Stomach (tissue), 4 donors: ENCODE results near the gene SH3BGRL2.

Experiments
- EP300 ChIP-seq: sonication (generic); formaldehyde crosslinking; IDR thresholded peaks from one replicate; pipeline ENCODE4 v1.6.1; 2017; ENCODE audit warnings: antibody characterized with exemption
- POLR2A ChIP-seq, 4 donors: fragments of 450-650 bp; IDR thresholded peaks; one replicate each; pipeline ENCODE4 v1.6.1; 2016; ENCODE audit warnings: antibody characterized with exemption in 4 of 4, control low read depth in 2 of 4, mild to moderate bottlenecking in 1 of 4, moderate library complexity in 1 of 4
- POLR2AphosphoS5 ChIP-seq, 3 donors: sonication (generic); formaldehyde crosslinking; IDR thresholded peaks; one replicate each; pipeline ENCODE4 v1.6.1; 2016; ENCODE audit warnings: antibody characterized with exemption in 3 of 3
- TF ChIP-seq, protein P1 (sequence below), 7 experiments: fragments of 450-650 bp in 4 of 7; fragments of 200-600 bp in 3 of 7; sonication (generic) in 3 of 7; IDR thresholded peaks; one replicate each; pipeline ENCODE4 v1.5.1; 2016 to 2019; ENCODE audit warnings: antibody characterized with exemption in 7 of 7, control low read depth in 2 of 7, mild to moderate bottlenecking in 1 of 7

DNA sequence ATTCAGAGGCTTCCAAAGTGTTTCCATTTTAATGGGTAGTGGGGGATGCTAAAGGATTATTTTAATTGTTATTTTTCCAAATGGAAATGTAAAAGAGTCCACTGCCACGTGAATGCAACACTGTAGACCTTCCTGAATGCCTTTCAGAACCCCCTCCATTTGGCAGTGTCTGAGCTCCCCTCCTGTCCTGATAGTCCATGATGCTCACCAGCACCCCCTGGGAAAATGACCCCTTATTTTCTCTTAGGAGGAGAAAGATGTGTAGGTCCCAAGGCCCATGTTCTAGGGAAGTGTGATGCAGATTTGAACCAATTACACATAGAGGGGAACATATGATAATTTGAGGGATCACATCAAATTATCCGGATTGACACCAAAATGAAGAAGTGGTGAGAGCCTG lies 46.8 kb upstream of the SH3BGRL2 start:
- TF ChIP-seq EP300 = no peak
- TF ChIP-seq, protein P1, sequence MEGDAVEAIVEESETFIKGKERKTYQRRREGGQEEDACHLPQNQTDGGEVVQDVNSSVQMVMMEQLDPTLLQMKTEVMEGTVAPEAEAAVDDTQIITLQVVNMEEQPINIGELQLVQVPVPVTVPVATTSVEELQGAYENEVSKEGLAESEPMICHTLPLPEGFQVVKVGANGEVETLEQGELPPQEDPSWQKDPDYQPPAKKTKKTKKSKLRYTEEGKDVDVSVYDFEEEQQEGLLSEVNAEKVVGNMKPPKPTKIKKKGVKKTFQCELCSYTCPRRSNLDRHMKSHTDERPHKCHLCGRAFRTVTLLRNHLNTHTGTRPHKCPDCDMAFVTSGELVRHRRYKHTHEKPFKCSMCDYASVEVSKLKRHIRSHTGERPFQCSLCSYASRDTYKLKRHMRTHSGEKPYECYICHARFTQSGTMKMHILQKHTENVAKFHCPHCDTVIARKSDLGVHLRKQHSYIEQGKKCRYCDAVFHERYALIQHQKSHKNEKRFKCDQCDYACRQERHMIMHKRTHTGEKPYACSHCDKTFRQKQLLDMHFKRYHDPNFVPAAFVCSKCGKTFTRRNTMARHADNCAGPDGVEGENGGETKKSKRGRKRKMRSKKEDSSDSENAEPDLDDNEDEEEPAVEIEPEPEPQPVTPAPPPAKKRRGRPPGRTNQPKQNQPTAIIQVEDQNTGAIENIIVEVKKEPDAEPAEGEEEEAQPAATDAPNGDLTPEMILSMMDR (IDR thresholded peaks at IDR 0.05) = no peak
- no peak for TF ChIP-seq POLR2A (IDR thresholded peaks at IDR 0.05)
- no peak for TF ChIP-seq POLR2AphosphoS5 (IDR thresholded peaks at IDR 0.05)
